Measurements from ENCODE around the gene ZG16.
"Not testable (repeated sequence)": the region's sequence is repeated elsewhere in the genome, so short reads cannot be mapped to it uniquely, and the experiment has no call there.

ZG16 gene

GRCh38 chr16:29748760-29749149 is 29.3 kb upstream of the ZG16 start:
- DNase-seq (ENCODE audit: low read depth), result not testable (repeated sequence)

GRCh38 chr16:29753516-29753915 is 24.5 kb upstream of the ZG16 start:
- no peak for DNase-seq (ENCODE audit: low read depth)

- DNase-seq (ENCODE audit: low read depth), result no peak
Measured at GRCh38 chr16:29756654-29757053, 21.4 kb upstream of the ZG16 start.

GRCh38 chr16:29757086-29757485 is 21.0 kb upstream of the ZG16 start:
- DNase-seq (ENCODE audit: low read depth), result not testable (repeated sequence)

GRCh38 chr16:29757950-29758466 is 20.0 kb upstream of the ZG16 start:
- no peak for DNase-seq (ENCODE audit: low read depth)

- DNase-seq (ENCODE audit: low read depth), result no peak
Measured at GRCh38 chr16:29760567-29761279, 17.3 kb upstream of the ZG16 start.

- DNase-seq (ENCODE audit: low read depth), result not testable (repeated sequence)
Measured at GRCh38 chr16:29761280-29761651, 16.8 kb upstream of the ZG16 start.

- no peak for DNase-seq (ENCODE audit: low read depth)
Measured at GRCh38 chr16:29761882-29762281, 16.2 kb upstream of the ZG16 start.

- no peak for DNase-seq (ENCODE audit: low read depth)
Measured at GRCh38 chr16:29763326-29763725, 14.7 kb upstream of the ZG16 start.

- no peak for DNase-seq (ENCODE audit: low read depth)
Measured at GRCh38 chr16:29765167-29766032, 12.7 kb upstream of the ZG16 start.

GRCh38 chr16:29766571-29766970 is 11.5 kb upstream of the ZG16 start:
- DNase-seq (ENCODE audit: low read depth), result no peak

- no peak for DNase-seq (ENCODE audit: low read depth)
Measured at GRCh38 chr16:29767062-29767461, 11.0 kb upstream of the ZG16 start.

- DNase-seq (ENCODE audit: low read depth), result no peak
Measured at GRCh38 chr16:29769507-29769906, 8.5 kb upstream of the ZG16 start.

- DNase-seq (ENCODE audit: low read depth), result no peak
Measured at GRCh38 chr16:29770250-29770929, 7.7 kb upstream of the ZG16 start.

GRCh38 chr16:29772330-29772729 is 5.7 kb upstream of the ZG16 start:
- DNase-seq (ENCODE audit: low read depth), result not testable (repeated sequence)

GRCh38 chr16:29774730-29775129 is 3.3 kb upstream of the ZG16 start:
- no peak for DNase-seq (ENCODE audit: low read depth)

- DNase-seq (ENCODE audit: low read depth), result no peak
Measured at GRCh38 chr16:29775742-29776408, 2.2 kb upstream of the ZG16 start.

- no peak for DNase-seq (ENCODE audit: low read depth)
Measured at GRCh38 chr16:29779474-29779873, 1.4 kb downstream of the ZG16 start.

GRCh38 chr16:29783094-29783953 is 5.3 kb downstream of the ZG16 start:
- not testable (repeated sequence) for DNase-seq (ENCODE audit: low read depth)

GRCh38 chr16:29784157-29784556 is 6.1 kb downstream of the ZG16 start:
- DNase-seq (ENCODE audit: low read depth), result no peak

- DNase-seq (ENCODE audit: low read depth), result peak; percentile 60
Measured at GRCh38 chr16:29784901-29785500, 6.9 kb downstream of the ZG16 start.

Data from activated gamma-delta T cell treated with anti-CD3 and anti-CD28 coated beads, Interleukin-2, amount 50 U/mL, for 16 hours (primary cell).